GM21825 (cell line): Measurements from ENCODE around the gene CPSF2.

ENCODE experiments used
- ATAC-seq: cut with Tn5 transposase; IDR thresholded peaks from one replicate; pipeline ENCODE4 v1.9.1; 2021; ENCODE audit warnings: mild to moderate bottlenecking, moderate library complexity; ENCODE audit not compliant: unreplicated experiment

CPSF2 gene

GRCh38 chr14:92121670-92122350 lies at the start of gene CPSF2, which contains the start of gene NDUFB1:
Gene CPSF2, plus strand, starts transcription at chr14:92121969. Its CDS starts 9,016 bp downstream, at chr14:92130985.
Gene NDUFB1, minus strand, starts transcription at chr14:92121706. Its CDS starts 4,069 bp downstream, at chr14:92117637.
- peak; percentile 89 for ATAC-seq

DNA sequence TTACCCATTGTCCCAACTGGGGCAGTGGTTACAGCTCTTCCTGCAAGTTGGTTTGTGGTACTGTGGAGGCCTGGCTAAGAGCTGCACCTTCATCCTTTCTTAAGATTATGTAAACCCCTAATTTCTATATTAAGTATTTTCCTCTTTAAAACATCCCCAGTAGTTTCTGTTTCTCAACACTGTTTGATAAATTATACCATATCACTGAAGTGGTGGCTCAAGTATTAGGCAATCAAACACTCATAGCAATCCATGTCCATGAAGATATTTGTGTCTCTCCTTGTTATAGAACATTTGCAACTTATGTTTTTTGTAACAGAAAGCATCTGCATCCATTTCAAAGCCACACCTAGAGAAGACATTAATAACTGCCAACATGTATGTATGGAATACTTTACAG lies 47.2 kb upstream of the CPSF2 start:
- ATAC-seq = no peak

DNA sequence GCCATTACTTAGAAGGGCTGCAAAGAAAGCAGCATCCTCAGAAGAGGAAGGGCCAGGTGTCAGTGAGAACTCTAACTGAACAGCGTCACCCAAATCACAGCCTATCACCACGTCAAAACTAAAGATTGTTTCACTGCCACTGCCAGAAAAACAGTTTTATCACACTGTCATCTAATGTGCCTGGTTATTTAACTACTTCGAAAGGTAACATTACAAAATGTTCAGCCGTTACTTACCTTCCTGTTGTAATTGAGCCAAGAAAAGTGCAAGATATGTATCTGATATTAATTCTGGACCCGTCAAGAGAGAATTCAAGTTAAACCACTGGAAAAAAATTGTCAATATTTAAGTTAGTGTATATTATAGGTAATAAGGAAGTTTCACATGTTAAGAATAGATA lies 33.3 kb upstream of the CPSF2 start:
- no peak for ATAC-seq

GRCh38 chr14:92093320-92093719 lies 28.4 kb upstream of the CPSF2 start:
- ATAC-seq = no peak

GRCh38 chr14:92099802-92100201 lies 22.0 kb upstream of the CPSF2 start:
- no peak for ATAC-seq

DNA sequence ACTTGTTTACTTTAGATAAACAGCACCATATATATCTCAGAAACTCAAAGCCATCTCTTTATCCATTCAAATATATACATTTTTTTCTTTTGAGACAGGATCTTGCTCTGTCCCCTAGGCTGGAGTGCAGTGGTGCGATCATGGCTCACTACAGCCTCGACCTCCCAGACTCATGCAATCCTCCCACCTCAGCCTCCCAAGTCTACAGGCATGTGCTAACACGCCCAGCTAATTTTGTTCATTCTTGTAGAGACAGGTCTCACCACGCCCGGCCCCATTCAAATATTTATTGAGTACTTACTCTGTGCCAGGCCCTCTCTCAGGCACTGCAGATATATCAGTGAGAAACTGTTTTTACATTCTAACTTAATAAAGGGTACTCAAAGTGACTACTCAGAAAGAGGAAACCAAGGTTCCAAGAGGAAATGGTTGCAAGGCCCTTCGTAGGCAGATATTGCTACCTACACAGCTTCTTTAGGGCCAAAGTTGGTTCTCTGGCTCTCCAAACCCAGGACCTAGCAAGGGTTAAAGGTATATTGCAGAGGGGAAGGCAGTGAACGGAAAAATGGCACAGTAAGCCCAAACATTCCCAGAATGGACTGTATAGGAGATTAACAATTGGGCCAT lies 18.3 kb upstream of the CPSF2 start:
- ATAC-seq = no peak

DNA sequence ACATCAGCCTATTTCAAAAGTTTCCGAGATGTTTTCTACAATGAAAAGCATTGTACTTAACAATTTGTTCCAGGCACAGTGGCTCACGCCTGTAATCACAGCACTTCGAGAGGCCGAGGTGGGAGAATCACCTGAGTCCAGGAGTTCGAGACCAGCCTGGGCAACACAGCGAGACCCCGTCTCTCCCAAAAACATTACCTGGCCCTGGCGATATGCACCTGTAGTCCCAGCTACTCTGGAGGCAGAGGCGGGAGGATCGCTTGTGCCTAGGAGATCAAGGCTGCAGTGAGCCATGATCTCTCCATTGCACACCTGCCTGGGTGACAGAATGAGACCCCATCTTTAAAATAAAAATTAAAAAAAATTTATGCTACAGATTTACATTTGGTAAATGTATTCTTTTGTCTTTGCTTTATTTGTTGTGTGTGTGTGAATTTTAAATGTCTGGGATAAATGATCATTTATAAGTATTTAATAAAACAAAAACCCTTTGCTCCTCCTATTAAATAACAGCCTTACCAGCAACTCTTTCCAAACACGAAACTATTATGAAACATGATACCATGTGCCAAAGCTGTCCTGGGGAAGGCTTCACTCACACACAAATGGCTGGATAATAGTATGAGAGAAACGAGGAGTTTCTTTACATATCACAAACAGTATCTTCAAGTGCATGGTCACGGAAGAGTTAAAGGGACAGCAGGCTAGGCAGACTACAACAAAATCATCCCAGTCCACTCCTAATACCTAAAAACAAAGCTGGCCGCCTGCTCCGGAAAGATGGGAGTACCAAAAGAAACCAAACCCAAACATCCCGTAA lies 16.5 kb upstream of the CPSF2 start:
- ATAC-seq = no peak

- peak; percentile 9 for ATAC-seq
Observed at GRCh38 chr14:92105893-92106142, 16.0 kb upstream of the CPSF2 start.

DNA sequence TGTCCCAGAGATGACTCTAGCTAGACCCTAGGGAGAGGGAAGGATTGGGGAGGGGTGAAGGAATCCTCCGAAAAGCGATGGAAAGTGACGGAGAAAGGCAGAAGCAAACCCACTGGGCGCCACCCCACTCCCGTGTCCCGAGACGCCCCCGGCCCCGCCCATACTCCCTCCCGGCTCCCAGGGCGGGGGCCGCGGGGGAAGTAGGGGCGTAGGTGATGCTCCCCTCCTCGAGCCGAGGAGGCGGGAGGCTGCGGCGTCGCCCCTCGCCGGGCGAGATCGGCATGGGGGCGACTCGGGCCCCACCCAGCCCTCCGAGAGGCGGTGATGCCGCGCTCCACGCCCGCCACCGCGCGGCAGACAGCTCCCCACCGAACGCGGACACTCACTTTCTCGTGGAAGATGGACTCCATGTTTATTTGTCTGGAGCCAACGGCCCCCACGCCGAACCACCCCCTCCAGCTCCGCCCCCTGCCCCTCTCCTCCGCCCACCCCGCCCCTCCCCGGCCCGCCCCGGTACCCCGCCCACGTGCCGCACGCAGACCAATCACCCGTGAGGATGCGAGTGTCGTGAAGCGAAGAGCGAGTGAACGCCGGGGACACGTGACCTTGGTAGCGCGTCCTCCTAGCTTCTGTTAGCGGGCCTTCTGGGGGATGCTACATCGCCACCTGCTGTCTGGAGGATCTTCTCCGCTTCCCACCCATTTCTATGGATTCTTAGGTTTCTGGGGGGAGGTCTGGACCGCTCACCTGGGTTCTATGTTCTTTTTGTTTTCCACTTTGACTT lies 15.4 kb upstream of the CPSF2 start, which contains the start of gene ATXN3:
TSS of gene ATXN3 (minus strand) at position 440 of the 784 bp plus-strand sequence. CDS start at position 410, 30 bp downstream.
- ATAC-seq = peak; percentile 80

- ATAC-seq = no peak
Observed at GRCh38 chr14:92108345-92109254, 13.2 kb upstream of the CPSF2 start.

DNA sequence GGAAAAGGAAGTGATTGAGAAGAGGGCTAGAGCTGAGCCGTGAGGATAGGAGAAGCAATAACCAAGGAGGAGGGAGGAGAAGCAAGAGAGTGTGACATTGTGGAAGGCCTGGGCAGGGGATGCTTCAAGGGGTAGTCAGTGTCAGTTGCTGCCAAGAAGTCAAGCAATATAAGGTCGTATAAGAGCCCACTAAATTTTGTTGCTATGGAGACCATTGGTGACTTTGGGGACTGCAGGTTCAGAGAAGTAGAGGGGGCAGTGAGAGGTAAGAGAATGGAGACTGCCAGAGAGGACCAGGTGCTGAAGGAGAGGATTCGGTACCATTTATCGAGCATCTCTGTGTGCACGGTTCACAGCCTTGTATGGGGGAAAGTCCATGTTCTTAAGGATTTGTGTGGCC lies 12.3 kb upstream of the CPSF2 start:
- no peak for ATAC-seq

DNA sequence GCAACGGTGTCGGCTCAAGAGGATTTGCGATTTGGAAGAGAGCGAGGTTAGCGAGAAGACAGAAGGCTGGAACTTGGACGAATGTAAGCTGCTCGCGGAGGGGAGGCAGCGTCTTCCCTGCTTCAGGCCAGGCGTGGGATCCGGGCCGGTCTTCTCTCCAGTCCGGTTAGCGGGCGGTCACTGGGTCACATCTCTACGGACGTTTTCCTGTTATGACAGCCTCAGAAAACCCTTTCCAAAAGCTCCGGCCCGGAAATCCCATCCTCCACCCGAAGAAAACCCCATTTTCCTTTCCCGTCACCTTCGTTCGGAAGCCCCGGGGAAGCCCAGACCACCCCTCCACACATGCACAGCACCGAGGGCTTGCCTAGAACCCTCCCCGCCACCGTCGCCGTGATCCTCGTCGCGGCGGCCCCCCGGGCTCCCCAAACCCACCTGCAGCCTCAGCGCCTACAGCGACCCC lies 531 bp upstream of the CPSF2 start:
- peak; percentile 26 for ATAC-seq

DNA sequence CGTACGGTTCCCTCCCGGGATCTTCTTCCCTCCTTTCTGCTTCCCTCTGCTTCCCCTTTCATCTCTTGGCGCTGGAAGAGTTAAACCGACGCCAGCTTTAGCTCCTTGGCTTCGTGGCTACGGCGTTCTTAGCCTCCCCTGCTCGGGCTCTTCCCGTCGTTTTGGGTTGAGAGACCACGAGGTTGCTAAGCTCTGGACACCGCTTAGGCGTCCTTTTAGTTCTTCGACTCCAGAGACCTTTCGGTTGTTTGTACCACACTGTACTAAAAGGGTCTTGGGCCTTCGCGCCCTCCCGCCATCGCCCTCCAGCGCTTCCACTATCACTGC lies 545 bp downstream of the CPSF2 start:
- peak; percentile 3 for ATAC-seq

DNA sequence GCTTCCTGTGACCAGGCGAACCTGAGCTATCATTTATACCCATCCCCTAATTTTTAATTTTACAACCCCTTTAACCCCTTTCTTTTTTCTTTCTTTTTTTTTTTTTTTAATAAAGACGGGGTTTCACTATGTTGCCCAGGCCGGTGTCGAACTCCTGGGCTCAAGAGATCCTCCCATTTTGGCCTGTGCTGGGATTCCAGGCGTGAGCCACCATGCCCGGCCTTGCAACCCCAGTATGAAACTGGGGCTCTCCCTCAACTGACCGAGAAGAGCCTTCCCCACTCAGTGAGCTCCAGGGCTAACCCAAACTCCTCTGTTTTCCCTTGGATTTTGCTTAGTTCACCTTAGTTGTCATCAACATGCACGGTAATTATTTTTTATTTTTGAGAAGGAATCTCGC lies 992 bp downstream of the CPSF2 start:
- ATAC-seq = no peak

DNA sequence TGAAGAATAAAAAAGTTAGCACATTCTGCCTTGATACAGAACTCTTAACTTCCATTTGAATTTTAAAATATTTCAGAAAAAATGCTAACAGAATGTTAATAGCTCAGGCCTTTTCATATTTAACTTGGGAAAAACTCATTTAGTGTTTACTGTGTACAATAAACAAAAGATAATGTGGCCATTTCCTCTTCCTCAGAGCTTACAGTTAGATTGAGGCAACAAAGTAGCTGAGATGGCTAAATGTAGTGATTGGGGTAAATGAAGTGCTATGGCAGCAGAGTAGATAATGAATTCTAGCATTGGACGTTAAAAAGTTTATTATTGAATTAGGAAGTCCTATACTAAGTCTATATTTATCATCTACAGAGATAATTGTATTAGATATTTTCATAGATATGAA lies 12.7 kb downstream of the CPSF2 start:
- ATAC-seq = no peak

- ATAC-seq = no peak
Observed at GRCh38 chr14:92135269-92135668, 13.5 kb downstream of the CPSF2 start.

GRCh38 chr14:92143309-92143708 lies 21.5 kb downstream of the CPSF2 start:
- ATAC-seq = no peak

DNA sequence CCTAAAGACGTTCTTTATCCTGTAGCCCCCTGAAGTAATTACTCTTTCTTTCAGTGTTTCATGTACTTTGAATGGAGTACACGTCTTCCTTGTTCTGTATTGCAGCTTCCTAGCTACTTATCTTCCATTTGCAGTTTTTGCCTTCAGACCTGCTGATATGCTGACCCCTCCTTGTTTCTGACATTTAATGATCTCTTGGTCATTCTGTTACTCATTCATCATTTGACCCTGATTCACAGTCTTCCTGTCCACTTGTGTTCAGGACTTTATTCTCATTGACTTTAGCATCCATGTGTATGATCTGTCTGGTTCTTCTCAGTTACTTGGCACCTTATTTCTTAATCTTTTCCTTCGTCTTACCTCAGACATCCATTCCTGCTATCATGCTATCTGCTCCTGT lies 22.2 kb downstream of the CPSF2 start:
- no peak for ATAC-seq

DNA sequence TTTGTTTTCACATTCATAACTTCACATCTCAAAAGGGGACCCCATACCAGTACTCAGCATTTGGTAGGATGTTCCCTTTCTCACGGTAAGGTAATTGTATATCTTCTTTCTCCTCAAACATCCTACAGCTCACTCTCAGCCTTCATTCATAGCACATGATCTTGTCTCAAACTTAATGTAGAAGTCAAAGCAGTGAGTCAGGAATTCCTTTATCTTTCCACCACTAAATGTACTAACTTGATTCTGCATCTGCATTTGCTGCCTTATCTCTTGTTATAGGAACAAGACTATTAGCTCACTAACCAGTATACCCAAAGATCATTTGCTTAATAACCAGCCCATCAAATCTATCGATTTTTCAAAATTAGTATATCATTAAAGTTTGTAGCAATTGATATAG lies 22.9 kb downstream of the CPSF2 start:
- no peak for ATAC-seq

GRCh38 chr14:92153581-92153980 lies 31.8 kb downstream of the CPSF2 start:
- ATAC-seq = no peak
